ENCODE data around the gene HNRNPF. TPM values are rescaled to one million over a fixed set of nuclear protein-coding genes. Genes with fewer than 3 reads are reported as not detected.
A peak's percentile ranks its signal among the peaks of the same experiment; 100 is the strongest.
"Not testable (repeated sequence)": the region's sequence is repeated elsewhere in the genome, so short reads cannot be mapped to it uniquely, and the experiment has no call there.

Gene HNRNPF
- total RNA-seq, 2 donors from 2014 or later, result 412 to 475 TPM

DNA sequence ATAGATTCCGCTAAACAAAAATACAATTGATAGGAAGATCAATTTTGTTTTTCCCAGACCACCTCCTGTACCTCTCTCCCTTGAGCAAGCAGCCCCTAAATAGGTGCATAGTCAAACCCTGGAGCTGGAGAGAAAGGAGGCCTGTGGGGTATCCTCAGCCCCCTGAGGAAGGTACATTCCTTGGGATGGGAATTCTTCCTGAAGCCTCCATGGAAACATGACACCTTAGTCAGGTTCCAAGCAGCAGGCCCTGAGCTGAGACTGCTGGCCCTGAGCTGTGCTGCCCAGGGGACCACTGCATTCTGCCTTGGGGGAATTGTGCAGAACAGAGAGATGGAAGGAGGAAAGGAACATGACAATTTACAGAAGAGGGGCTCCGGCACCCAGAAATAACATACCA lies 7.4 kb downstream of the HNRNPF start:
- Mint-ChIP-seq H3K9me3 (no peaks in the 10 kb centered on the region), H3K4me3 (peak overlapping the region; percentile 94 to 100), H3K4me1 (ENCODE audit: low read depth) (peaks cover 78% of the 10 kb centered on the region), H3K27ac (peak overlapping the region; percentile 99), H3K36me3 (ENCODE audit: insufficient read depth in 2 of 2) (peaks cover 19 to 35% of the 10 kb centered on the region in 2 donors), H3K27me3 (ENCODE audit: low read depth) (no peaks in the 10 kb centered on the region)
- ATAC-seq (replicated peaks in 1 of 2) (no peak), DNase-seq (no peak)

DNA sequence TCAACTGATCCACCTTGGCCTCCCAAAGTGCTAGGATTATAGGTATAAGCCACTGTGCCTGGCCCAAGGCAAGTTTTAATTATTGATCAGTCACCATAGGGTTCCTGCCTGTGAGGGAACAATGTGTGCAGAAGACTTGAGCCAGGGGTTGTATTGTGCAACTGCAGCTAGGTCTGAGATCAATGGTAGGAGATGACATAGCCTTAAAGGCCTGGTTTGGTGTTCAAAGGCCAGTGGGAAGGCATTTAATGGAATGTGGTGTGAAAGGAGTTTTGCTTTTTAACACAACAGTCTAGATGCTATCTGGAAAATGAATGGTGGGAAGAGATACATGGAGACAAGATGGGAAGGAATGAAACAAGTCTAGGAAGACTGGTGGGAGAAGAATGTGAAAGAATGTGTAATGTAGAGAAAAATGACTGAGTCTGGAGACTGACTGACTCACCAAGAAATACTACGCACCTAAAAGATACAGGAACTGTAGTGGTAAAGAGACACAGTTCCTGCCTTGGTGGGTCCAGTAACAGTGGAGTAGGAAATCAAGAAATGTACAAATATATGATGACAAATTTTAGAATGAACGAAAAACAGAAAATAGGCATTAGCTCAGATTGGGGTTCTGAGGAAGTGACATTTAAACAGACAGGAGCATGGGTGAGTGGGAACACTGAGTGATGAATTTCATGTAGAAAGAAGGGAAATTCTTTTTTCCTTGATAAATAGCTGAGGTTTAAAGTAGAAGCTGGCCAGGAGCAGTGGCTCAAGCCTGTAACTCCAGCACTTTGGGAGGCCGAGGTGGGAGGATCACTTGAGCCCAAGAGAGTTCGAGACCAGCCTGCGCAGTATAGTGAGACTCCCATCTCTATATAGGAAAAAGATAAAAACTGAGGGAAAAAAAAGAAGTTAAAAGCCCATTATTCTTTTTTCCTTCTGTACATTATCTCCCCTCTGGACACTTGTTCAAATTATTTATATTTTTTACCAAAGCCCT lies 9.4 kb downstream of the HNRNPF start:
- H3K27ac Mint-ChIP-seq, result peak overlapping the region; percentile 99
- H3K27me3 Mint-ChIP-seq (ENCODE audit: low read depth), result no peaks in the 10 kb centered on the region
- H3K36me3 Mint-ChIP-seq (ENCODE audit: insufficient read depth in 2 of 2), result peaks cover 19 to 33% of the 10 kb centered on the region in 2 donors
- no peaks in the 10 kb centered on the region for H3K9me3 Mint-ChIP-seq
- H3K4me3 Mint-ChIP-seq, result peak overlapping the region; percentile 94 to 100
- ATAC-seq (replicated peaks in 1 of 2) (peak; percentile 34 to 55), DNase-seq (no peak)
- peaks cover 82% of the 10 kb centered on the region for H3K4me1 Mint-ChIP-seq (ENCODE audit: low read depth)

DNA sequence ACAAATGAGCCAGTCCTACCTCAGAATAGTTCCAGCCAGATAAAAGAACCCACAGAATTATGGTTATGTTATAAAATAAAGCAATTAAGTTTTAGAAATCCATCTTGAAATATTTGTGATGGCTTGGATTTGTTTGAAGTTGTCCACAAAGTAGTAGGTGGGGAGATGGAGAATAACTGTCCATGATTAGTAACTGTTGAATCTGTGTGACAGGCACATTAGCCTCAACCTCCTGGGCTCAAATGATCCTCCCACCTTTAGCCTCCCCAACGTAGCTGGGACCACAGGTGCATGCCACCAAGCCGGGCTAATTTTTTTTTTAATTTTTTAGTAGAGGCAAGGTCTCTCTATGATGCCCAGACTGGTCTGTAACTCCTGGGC lies 10.1 kb downstream of the HNRNPF start:
- no peak for DNase-seq
- peak overlapping the region; percentile 99 for H3K27ac Mint-ChIP-seq
- no peaks in the 10 kb centered on the region for H3K9me3 Mint-ChIP-seq
- H3K4me1 Mint-ChIP-seq (ENCODE audit: low read depth), result peaks cover 80% of the 10 kb centered on the region
- no peak for ATAC-seq (replicated peaks in 1 of 2)
- H3K27me3 Mint-ChIP-seq (ENCODE audit: low read depth), result no peaks in the 10 kb centered on the region
- peak overlapping the region; percentile 94 to 100 for H3K4me3 Mint-ChIP-seq
- H3K36me3 Mint-ChIP-seq (ENCODE audit: insufficient read depth in 2 of 2), result peaks cover 18 to 27% of the 10 kb centered on the region in 2 donors

DNA sequence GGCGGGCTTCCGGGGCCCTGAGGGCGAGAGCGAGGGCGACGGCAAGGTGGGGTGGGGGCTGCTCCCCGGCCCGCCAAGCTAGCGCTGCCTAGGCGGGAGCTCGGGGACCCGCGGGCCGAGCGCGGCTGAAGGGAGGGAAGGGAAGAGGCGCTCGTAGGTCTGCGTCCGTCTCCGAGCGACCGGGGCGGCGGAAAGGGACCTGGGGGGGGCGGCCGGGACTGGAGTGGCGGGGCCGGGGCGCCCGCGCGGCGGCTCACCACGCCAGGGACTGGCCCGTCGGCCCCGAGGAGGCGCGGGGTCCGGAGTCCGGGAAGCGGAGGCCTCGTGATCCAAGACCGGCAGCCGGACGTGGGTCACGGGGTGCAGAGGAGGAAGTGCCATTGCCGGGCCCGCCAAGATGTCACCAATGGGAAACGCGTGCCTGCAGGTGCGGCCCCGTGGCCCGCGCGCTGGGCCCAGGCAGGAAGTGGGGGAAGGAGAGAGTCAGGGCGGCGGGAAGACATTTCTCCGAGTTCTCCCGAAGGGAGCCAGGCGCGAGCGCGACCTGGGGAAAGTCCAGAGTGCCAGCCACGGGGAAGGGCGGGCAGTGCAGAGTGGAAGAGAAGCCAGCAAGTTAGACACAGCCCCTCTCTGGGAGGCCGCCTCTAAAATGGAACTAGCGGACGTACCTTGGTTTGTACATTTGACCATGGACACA lies 11.9 kb downstream of the HNRNPF start:
- ATAC-seq (replicated peaks in 1 of 2), result peak; percentile 79 to 85
- Mint-ChIP-seq H3K4me3 (peak overlapping the region; percentile 94 to 100), H3K27ac (peak overlapping the region; percentile 99), H3K27me3 (ENCODE audit: low read depth) (no peaks in the 10 kb centered on the region), H3K9me3 (no peaks in the 10 kb centered on the region), H3K36me3 (ENCODE audit: insufficient read depth in 2 of 2) (peaks cover 26 to 35% of the 10 kb centered on the region in 2 donors), H3K4me1 (ENCODE audit: low read depth) (peaks cover 80% of the 10 kb centered on the region)
- peak; percentile 88 to 89 for DNase-seq

DNA sequence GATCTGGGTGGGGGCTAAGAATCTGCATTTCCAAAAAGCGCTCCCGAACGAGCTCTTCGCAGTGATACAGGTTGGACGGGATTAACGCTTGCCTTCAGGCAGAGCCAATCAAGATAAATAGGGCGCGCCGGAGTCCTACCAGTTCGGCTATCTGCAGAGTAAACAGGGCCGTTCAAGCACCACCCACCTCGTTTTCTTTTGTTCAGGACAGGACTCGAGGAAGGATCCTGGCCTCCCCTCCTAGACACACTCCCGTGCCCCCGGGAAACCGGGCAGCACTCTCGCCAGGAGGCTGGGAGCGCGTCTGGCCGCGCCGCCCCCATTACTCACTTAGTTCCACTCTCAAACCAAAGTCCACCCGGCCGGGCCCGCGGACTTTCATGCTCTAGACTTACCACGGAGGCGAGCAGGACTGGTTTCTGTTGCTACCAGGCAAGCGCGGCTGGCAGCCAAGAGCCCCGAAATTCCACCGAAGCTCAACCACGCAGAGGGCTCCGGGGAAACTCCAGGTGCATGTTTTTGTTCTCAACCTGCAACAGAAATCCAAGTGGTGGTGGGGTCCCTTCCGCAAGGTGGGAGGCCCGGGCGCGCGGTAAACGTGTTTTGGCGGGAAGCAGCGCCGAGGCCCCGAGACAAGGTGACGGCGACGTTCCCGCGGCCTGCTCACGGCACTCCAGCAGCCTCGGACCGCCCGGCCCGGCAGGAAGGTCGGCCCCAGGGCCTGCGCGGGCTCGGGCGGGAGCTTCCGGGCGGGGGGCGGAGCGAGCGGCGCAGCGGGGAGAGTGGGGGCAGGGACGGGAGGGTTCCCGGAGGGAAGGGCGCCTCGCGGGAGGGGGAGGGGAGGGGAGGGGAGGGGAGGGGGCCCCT lies 12.7 kb downstream of the HNRNPF start:
- peak overlapping the region; percentile 69 for H3K27ac Mint-ChIP-seq
- peaks cover 80% of the 10 kb centered on the region for H3K4me1 Mint-ChIP-seq (ENCODE audit: low read depth)
- peak; percentile 66 to 70 for ATAC-seq (replicated peaks in 1 of 2)
- H3K9me3 Mint-ChIP-seq, result no peaks in the 10 kb centered on the region
- DNase-seq, result peak; percentile 80 to 83
- peak overlapping the region; percentile 91 to 92 for H3K4me3 Mint-ChIP-seq
- peaks cover 30 to 40% of the 10 kb centered on the region in 2 donors for H3K36me3 Mint-ChIP-seq (ENCODE audit: insufficient read depth in 2 of 2)
- no peaks in the 10 kb centered on the region for H3K27me3 Mint-ChIP-seq (ENCODE audit: low read depth)

DNA sequence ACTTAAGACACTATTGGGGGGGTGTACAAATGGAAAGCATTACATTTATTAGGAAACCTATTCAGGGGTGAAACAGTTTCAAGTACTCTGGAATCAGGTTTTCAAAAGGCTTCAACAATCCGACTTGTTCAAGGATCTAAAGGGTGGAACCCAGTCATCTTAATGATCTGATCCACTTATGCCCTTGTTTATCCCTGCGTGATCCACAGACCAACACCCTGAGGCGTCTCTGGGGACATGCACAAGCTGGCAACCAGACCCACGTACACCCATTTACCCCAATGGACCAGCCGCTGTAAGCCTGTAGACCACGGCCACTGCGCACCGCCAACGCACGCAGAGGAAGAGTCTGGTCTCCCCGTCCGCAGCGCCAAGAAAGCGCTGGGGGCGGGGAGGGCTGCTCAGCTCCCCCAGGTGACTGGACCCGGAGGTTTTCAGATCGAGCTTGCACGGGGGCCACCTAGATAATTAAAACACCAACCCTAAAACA lies 13.4 kb downstream of the HNRNPF start:
- Mint-ChIP-seq H3K4me3 (peak overlapping the region; percentile 91 to 92), H3K4me1 (ENCODE audit: low read depth) (peaks cover 80% of the 10 kb centered on the region), H3K36me3 (ENCODE audit: insufficient read depth in 2 of 2) (peaks cover 30 to 45% of the 10 kb centered on the region in 2 donors), H3K27ac (peak overlapping the region; percentile 69), H3K9me3 (no peaks in the 10 kb centered on the region), H3K27me3 (ENCODE audit: low read depth) (no peaks in the 10 kb centered on the region)
- DNase-seq (peak; percentile 47 to 66), ATAC-seq (replicated peaks in 1 of 2) (peak in 1 of 2 donors; percentile 18)

DNA sequence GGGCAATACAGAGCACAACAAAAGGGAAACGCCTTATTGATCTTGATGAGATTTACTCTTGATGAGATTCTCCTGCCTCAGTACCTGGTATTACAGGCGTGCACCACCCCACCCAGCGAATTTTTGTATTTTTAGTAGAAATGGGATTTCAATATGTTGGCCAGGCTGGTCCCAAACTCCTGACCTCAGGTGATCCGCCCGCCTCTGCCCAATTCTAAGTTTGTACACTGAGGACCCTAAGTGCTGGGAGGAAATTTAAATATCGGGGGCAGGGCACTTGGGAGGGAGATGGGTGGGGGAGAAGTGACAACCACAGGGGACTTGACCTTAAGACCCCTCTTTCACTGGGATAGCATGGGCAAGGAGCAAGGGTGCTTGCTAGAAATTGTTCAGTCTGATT lies 14.1 kb downstream of the HNRNPF start:
- DNase-seq (no peak), ATAC-seq (replicated peaks in 1 of 2) (no peak)
- no peaks in the 10 kb centered on the region for H3K9me3 Mint-ChIP-seq
- H3K4me1 Mint-ChIP-seq (ENCODE audit: low read depth), result peaks cover 80% of the 10 kb centered on the region
- peak overlapping the region; percentile 91 to 92 for H3K4me3 Mint-ChIP-seq
- peaks cover 34 to 52% of the 10 kb centered on the region in 2 donors for H3K36me3 Mint-ChIP-seq (ENCODE audit: insufficient read depth in 2 of 2)
- no peaks in the 10 kb centered on the region for H3K27me3 Mint-ChIP-seq (ENCODE audit: low read depth)
- peak overlapping the region; percentile 69 for H3K27ac Mint-ChIP-seq

DNA sequence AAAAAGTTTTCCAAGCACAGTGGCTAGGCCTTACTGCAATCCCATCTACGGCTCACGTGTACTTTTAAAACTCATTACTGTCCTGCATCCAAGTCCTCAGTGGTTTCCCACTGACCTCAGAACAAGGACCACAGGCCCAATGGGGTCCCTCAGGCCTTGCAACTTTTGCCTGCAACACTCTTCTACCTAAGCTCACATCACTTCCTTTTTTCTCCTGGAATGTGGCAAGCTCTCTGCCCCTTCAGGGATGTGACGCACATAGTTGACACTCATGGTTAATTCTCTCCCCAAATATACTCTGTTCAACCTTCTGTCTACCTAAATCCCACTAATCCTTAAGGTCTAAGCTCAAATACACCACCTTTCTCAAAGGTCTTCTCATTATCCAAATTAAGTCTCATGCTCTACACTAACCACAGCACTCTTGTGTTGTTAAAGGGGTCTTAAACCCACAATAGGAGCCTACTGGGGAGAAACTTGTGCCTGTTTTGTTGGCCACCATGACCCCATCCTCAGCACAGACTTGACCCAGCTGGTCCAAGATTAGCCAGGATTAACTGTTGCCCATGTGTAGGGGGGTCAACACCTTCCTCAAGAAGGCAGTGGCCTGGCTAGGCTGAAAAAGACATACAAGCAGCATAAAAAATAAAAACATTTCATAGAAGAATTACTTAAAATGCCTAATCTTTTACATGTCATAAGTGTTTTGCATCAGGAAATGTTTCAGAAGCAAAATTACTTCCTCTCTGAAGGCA lies 15.2 kb downstream of the HNRNPF start:
- Mint-ChIP-seq H3K4me3 (peak overlapping the region; percentile 27 to 92), H3K27ac (peak overlapping the region; percentile 69), H3K27me3 (ENCODE audit: low read depth) (no peaks in the 10 kb centered on the region), H3K4me1 (ENCODE audit: low read depth) (peaks cover 77% of the 10 kb centered on the region), H3K9me3 (no peaks in the 10 kb centered on the region), H3K36me3 (ENCODE audit: insufficient read depth in 2 of 2) (peaks cover 30 to 53% of the 10 kb centered on the region in 2 donors)
- ATAC-seq (replicated peaks in 1 of 2) (no peak), DNase-seq (no peak)

DNA sequence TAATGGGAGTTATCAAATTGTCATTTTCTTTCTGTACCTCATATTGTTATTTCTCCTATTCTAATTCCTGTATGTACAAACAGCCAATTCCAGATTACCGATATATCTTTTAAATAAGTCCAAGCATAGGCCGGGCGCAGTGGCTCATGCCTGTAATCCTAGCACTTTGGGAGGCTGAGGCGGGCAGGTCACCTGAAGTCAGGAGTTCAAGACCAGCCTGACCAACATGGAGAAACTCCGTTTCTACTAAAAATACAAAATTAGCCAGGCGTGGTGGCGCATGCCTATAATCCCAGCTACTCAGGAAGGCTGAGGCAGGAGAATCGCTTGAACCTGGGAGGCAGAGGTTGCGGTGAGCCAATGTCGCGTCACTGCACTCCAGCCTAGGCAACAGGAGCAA lies 15.8 kb downstream of the HNRNPF start:
- H3K27me3 Mint-ChIP-seq (ENCODE audit: low read depth); ATAC-seq (replicated peaks in 1 of 2); H3K9me3 Mint-ChIP-seq; DNase-seq: not testable (repeated sequence)
- Mint-ChIP-seq H3K4me1 (ENCODE audit: low read depth) (peaks cover 77% of the 10 kb centered on the region), H3K4me3 (peak overlapping the region in 1 of 2 donors; percentile 2), H3K36me3 (ENCODE audit: insufficient read depth in 2 of 2) (peaks cover 34 to 59% of the 10 kb centered on the region in 2 donors), H3K27ac (peak overlapping the region; percentile 69)

DNA sequence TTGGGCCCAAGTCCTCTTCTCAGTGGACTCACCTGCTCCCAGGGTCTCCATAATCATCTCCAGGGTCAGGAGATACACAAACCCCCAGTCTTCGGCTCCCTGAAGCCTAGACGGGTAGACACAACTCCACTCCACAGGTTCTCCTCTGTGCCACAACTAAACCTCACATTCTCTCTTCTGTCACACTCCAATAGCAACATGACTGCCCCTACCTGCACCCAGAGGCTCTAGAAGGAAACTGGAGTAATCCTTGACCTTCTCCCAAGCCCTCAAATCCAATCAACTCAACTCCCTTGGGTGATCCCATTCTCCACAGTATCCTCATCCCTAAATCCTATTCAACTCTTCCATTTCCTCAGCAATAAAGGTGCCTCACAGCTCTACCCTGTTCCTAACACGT lies 16.2 kb downstream of the HNRNPF start:
- DNase-seq, result no peak
- Mint-ChIP-seq H3K27me3 (ENCODE audit: low read depth) (no peaks in the 10 kb centered on the region), H3K4me3 (peak overlapping the region; percentile 12 to 20), H3K27ac (peak overlapping the region; percentile 69), H3K4me1 (ENCODE audit: low read depth) (peaks cover 77% of the 10 kb centered on the region), H3K9me3 (no peaks in the 10 kb centered on the region), H3K36me3 (ENCODE audit: insufficient read depth in 2 of 2) (peaks cover 32 to 58% of the 10 kb centered on the region in 2 donors)
- ATAC-seq (replicated peaks in 1 of 2), result no peak

DNA sequence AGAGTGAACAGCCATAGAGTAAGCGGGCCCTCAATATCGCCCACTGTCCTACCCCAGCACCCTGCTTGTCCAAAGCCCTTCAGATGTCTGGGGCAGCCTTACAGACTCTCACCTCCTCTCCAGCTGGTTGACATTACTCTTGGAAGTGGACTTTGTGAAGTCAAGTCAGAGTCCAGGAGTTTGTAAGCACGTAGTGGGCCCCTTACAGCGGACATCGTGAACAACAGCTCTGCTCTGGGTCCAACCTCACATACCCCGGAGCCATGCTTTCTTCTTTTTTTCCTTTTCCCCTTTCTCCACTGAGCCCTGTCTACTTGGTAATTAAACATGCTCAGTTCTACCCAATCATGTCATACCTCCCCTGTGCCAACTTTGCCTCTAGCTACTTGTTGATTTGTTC lies 17.5 kb downstream of the HNRNPF start:
- H3K4me1 Mint-ChIP-seq (ENCODE audit: low read depth), result peaks cover 88% of the 10 kb centered on the region
- H3K9me3 Mint-ChIP-seq, result no peaks in the 10 kb centered on the region
- DNase-seq (no peak), ATAC-seq (replicated peaks in 1 of 2) (no peak)
- H3K27me3 Mint-ChIP-seq (ENCODE audit: low read depth), result no peaks in the 10 kb centered on the region
- H3K36me3 Mint-ChIP-seq (ENCODE audit: insufficient read depth in 2 of 2), result peaks cover 38 to 68% of the 10 kb centered on the region in 2 donors
- H3K4me3 Mint-ChIP-seq, result no peak overlapping the region
- H3K27ac Mint-ChIP-seq, result peak overlapping the region; percentile 62

DNA sequence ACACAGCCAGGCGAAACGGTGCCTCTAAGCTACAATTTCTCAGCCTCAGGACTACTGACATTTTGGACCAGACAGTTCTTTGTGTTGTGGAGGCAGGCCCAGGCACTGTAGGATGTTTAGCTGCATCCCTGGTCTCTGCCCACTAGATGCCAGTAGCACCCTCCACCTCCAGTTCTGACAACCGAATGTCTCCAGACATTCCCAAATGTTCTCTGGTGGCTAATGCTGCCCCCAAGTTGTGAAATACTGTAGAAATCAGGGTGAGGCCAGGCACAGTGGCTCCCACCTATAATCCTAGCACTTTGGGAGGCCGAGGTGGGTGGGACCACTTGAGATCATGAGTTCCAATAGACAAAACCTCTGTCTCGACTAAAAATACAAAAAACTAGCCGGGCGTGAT lies 18.2 kb downstream of the HNRNPF start:
- Mint-ChIP-seq H3K27me3 (ENCODE audit: low read depth) (no peaks in the 10 kb centered on the region), H3K4me3 (peak overlapping the region; percentile 0 to 50), H3K27ac (peak overlapping the region; percentile 89), H3K36me3 (ENCODE audit: insufficient read depth in 2 of 2) (peaks cover 35 to 63% of the 10 kb centered on the region in 2 donors), H3K4me1 (ENCODE audit: low read depth) (peaks cover 90% of the 10 kb centered on the region), H3K9me3 (no peaks in the 10 kb centered on the region)
- no peak for DNase-seq
- ATAC-seq (replicated peaks in 1 of 2), result no peak

Measured in activated T-cell treated with anti-CD3 and anti-CD28 coated beads, Interleukin-2, amount 50 U/mL, for 72 hours (primary cell).